ENCODE results near the gene CRYBG1. TPM values are rescaled to one million over a fixed set of nuclear protein-coding genes. Genes with fewer than 3 reads are reported as not detected.

CRYBG1 gene
- total RNA-seq, 1 donor from 2014 or later = 27.9 TPM

GRCh38 chr6:106534004-106534403 is 173.5 kb downstream of the CRYBG1 start:
- ATAC-seq (no peak), DNase-seq (no peak)
- no peaks in the 10 kb centered on the region for H3K27me3 ChIP-seq (ENCODE audit: low read depth)
- no peak for TF ChIP-seq CTCF (IDR thresholded peaks at IDR 0.05)
- intact Hi-C loops (cut with DNase I) = no loop called here
- H3K27ac ChIP-seq = no peak overlapping the region
- no peak overlapping the region for H3K4me3 ChIP-seq
- no peaks in the 10 kb centered on the region for H3K9me3 ChIP-seq
- peaks cover 11% of the 10 kb centered on the region for H3K4me1 ChIP-seq
- peaks cover 46% of the 10 kb centered on the region for H3K36me3 ChIP-seq

- Histone ChIP-seq H3K27me3 (ENCODE audit: low read depth) (no peaks in the 10 kb centered on the region), H3K4me1 (peaks cover 11% of the 10 kb centered on the region), H3K4me3 (no peak overlapping the region), H3K27ac (no peak overlapping the region), H3K9me3 (no peaks in the 10 kb centered on the region), H3K36me3 (peaks cover 40% of the 10 kb centered on the region)
- DNase-seq (no peak), ATAC-seq (no peak)
- intact Hi-C loops (cut with DNase I) = no loop called here
- TF ChIP-seq CTCF (IDR thresholded peaks at IDR 0.05) = no peak
These were observed 174.1 kb downstream of the CRYBG1 start for GRCh38 chr6:106534564-106534982.

DNA sequence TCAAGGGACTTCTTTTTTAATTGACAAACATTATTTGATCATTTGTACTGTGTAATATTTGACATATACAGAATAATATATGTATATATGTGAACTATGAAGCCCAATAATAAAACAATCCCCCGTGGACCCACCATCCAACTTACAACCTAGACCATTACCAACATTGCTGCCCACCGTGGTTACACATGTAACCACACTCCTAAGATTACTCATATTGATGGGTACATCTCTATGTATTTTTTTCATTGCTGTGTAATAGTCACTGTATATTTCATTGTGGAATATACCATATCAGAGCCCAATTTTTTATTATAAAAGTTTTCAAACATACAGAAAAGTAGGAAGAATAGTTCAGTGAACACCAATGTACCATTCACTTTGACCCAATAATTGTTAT is 174.5 kb downstream of the CRYBG1 start:
- peaks cover 36% of the 10 kb centered on the region for H3K36me3 ChIP-seq
- DNase-seq = no peak
- no peaks in the 10 kb centered on the region for H3K27me3 ChIP-seq (ENCODE audit: low read depth)
- ATAC-seq = no peak
- H3K4me1 ChIP-seq = peaks cover 11% of the 10 kb centered on the region
- intact Hi-C loops (cut with DNase I) = no loop called here
- no peak overlapping the region for H3K4me3 ChIP-seq
- H3K27ac ChIP-seq = no peak overlapping the region
- TF ChIP-seq CTCF (IDR thresholded peaks at IDR 0.05) = no peak
- no peaks in the 10 kb centered on the region for H3K9me3 ChIP-seq

GRCh38 chr6:106536357-106536756 is 175.8 kb downstream of the CRYBG1 start:
- peaks cover 11% of the 10 kb centered on the region for H3K4me1 ChIP-seq
- no peak for ATAC-seq
- H3K9me3 ChIP-seq = no peaks in the 10 kb centered on the region
- no peak for DNase-seq
- no peak overlapping the region for H3K27ac ChIP-seq
- H3K36me3 ChIP-seq = peaks cover 22% of the 10 kb centered on the region
- intact Hi-C loops (cut with DNase I) = no loop called here
- H3K27me3 ChIP-seq (ENCODE audit: low read depth) = no peaks in the 10 kb centered on the region
- H3K4me3 ChIP-seq = no peak overlapping the region
- no peak for TF ChIP-seq CTCF (IDR thresholded peaks at IDR 0.05)

- Histone ChIP-seq H3K27ac (no peak overlapping the region), H3K9me3 (no peaks in the 10 kb centered on the region), H3K4me1 (peaks cover 11% of the 10 kb centered on the region), H3K36me3 (peaks cover 18% of the 10 kb centered on the region), H3K4me3 (no peak overlapping the region), H3K27me3 (ENCODE audit: low read depth) (no peaks in the 10 kb centered on the region)
- ATAC-seq (no peak), DNase-seq (no peak)
- intact Hi-C loops (cut with DNase I) = no loop called here
- TF ChIP-seq CTCF (IDR thresholded peaks at IDR 0.05) = no peak
These were observed 176.3 kb downstream of the CRYBG1 start for GRCh38 chr6:106536851-106537250.

DNA sequence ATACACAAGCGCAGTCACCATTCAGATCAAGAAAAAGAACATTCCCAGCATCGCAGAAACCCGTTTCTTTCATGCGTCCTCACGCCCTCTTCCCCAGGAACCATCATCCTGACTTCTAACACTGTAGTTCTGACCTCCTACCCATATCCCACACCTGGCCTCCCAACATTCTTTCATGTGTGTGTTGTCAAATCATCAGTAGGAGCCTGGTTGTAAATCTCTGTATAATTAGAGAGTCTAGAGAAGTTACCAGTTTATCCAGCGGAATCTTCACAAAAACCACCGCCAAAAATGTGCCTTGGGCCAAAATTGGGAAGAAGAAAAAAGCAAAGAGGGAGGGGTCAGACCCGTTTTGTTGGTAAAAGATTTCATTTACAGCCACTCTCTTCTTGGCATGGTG is 177.1 kb downstream of the CRYBG1 start:
- ATAC-seq (no peak), DNase-seq (no peak)
- H3K27me3 ChIP-seq (ENCODE audit: low read depth) = no peaks in the 10 kb centered on the region
- no peak overlapping the region for H3K27ac ChIP-seq
- H3K4me3 ChIP-seq = no peak overlapping the region
- peaks cover 11% of the 10 kb centered on the region for H3K4me1 ChIP-seq
- no peak for TF ChIP-seq CTCF (IDR thresholded peaks at IDR 0.05)
- H3K9me3 ChIP-seq = no peaks in the 10 kb centered on the region
- intact Hi-C loops (cut with DNase I) = no loop called here
- H3K36me3 ChIP-seq = peaks cover 18% of the 10 kb centered on the region

Measured in lower lobe of right lung (tissue), 2 donors.